GM10266 (cell line): ENCODE results near the gene LIN37.

Experiments used
- DNase-seq: peaks from one replicate; pipeline ENCODE4 v3.0.0; 2012; ENCODE audit errors: extremely low spot score
- TF ChIP-seq, protein P1 (sequence below): IDR thresholded peaks from 2 replicates; pipeline ENCODE4 v1.5.1; 2012; ENCODE audit warnings: mild to moderate bottlenecking, low read depth; ENCODE audit not compliant: control insufficient read depth, insufficient read depth; ENCODE audit errors: missing control alignments

The LIN37 gene

DNA sequence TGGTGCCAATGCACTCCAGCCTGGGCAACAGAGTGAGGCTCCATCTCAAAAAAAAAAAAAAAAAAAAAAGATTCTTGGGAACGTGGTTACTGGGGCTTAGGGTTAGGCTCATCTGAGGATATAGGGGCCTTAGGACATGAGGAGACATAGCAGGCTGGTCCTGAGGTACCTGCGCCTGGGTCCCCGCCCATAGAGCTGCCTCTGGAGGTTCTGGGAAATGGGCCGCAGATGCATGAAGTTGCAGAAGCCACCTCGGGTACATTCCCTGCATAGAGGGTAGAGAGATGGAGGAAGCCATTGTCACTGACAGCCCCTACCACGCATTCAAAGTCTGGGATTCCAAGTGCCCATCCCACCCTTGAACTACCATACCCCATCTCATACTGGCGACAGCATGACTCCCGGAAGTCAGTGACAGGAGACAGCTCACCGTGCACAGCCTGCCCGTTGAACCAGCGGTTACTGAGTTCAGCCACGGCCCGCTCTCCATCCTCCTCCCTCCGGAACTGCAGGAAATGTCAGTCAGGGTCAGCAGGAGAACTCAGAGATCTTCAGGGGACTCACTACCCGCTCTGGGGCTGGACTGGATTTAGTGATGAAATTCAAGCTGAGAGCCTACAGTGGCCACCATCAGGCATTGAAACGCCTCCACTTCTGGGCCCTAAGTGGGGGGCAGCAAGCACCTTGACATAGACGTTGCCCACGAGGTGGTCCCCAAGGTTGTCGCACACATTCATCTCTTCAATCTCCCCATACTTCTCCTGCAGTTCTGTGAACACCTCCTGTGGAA, 4.5 kb upstream of the LIN37 start:
- DNase-seq, result no peak
- TF ChIP-seq, protein P1, sequence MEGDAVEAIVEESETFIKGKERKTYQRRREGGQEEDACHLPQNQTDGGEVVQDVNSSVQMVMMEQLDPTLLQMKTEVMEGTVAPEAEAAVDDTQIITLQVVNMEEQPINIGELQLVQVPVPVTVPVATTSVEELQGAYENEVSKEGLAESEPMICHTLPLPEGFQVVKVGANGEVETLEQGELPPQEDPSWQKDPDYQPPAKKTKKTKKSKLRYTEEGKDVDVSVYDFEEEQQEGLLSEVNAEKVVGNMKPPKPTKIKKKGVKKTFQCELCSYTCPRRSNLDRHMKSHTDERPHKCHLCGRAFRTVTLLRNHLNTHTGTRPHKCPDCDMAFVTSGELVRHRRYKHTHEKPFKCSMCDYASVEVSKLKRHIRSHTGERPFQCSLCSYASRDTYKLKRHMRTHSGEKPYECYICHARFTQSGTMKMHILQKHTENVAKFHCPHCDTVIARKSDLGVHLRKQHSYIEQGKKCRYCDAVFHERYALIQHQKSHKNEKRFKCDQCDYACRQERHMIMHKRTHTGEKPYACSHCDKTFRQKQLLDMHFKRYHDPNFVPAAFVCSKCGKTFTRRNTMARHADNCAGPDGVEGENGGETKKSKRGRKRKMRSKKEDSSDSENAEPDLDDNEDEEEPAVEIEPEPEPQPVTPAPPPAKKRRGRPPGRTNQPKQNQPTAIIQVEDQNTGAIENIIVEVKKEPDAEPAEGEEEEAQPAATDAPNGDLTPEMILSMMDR, result no peak

DNA sequence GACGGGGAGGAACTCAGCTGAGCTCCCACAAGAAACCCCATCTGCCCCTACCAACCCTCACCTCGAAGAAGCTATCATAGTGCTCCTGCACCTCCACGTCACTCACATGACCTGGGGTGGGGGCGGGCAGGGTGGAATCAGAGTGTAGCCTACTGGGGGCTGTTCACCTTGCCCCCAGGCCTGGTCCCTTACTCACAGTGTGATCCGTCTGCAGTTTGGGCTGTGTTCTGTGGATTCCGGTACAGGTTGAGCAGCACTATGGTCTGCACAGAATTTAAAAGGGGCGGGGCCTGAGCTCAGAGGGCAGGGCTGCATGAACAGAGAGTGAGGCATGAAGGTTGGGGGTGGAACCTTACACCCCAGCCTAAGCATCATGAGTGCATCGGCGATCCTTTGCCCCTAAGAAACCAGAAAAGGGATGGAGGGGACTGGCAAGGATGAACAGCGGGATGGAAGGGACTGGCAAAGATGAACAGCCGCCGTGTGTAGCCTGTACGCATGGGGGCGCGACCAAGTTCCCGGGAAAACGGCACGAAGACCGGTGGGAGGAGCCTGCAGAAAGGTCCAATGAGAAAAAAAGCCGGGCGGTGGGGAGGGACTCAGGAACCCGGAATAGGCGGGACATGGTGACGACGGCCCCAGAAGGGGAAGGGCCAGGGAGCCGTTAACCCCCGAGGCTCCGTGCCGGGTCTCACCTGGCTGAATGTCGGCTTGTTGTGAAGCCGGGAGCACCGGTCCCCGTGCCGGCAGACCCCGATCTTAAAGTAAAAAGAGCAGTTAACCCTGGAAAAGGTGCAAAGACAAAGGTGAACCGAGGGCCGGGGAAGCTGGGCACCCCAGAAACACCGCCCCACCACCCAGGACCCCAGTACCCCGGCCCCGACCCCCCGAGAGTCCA, 3.7 kb upstream of the LIN37 start:
- peak; percentile 80 for DNase-seq
- TF ChIP-seq, protein P1, result peak; percentile 37

DNA sequence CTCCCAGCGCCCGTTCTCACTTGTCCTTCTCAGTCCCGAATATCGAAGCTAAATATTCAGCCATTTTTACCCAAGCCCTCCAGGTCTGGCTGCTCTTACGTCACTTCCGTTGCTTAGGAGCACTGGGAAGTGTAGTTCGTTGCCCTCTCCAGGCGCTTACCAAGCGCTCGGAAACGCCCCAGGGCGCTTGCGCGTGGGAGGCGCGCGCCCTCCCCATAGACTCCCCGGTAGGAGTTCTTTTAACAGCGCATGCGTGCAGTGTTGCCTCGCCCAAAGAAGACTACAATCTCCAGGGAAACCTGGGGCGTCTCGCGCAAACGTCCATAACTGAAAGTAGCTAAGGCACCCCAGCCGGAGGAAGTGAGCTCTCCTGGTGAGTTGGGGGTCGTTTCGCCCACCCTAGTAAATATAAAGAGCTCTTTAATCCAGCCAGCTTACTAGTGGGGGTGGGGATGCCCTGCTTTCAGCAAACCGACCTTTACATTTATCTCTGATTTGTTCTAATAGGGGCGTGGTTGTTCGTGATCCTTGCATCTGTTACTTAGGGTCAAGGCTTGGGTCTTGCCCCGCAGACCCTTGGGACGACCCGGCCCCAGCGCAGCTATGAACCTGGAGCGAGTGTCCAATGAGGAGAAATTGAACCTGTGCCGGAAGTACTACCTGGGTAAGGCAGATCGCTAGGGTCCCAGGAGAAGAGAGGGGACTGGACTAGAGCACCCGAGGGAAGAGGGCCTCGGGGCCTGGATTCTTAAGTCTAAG, 2.9 kb upstream of the LIN37 start, which contains the start of the genes PSENEN and U2AF1L4:
Gene PSENEN, plus strand, starts transcription at position 324 of the 759 bp plus-strand sequence. Its CDS starts 280 bp downstream, at position 604.
Gene U2AF1L4, minus strand, starts transcription at position 91 of the 759 bp plus-strand sequence. Its CDS starts 27 bp downstream, at position 64.
- TF ChIP-seq, protein P1, result no peak

DNA sequence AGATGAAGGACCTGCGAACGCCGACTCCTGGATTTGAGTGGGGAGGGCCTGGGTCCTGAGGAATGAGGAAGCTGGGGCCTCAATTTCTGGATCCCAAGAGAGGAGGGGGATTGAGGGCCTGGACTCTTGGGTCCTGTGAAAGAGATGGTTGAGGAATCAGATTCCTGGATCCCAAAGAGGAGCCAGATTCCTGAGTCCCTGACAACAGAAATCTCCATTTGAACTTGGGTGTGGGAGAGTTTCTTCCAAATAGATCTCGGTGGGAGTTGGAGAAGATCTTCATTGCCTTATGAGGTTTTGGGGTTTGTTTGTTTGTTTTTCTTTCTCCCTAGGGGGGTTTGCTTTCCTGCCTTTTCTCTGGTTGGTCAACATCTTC, 2.3 kb upstream of the LIN37 start:
- TF ChIP-seq, protein P1, result no peak
- DNase-seq, result no peak

More for the DNA sequence above, 2.9 kb upstream of the LIN37 start, which contains the start of the genes PSENEN and U2AF1L4:
- peak; percentile 91 for DNase-seq

DNA sequence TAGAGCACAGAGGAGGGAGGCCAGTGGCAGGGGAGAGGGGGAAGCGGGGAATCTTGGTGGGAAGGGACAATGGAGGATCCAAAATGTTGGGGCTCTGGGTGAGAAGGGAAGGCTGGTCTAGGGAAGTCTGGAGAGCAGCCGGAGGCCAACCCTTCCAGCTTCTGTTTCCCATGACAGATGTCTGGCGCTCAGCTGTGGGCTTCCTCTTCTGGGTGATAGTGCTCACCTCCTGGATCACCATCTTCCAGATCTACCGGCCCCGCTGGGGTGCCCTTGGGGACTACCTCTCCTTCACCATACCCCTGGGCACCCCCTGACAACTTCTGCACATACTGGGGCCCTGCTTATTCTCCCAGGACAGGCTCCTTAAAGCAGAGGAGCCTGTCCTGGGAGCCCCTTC, 1.8 kb upstream of the LIN37 start:
- TF ChIP-seq, protein P1, result no peak
- no peak for DNase-seq

DNA sequence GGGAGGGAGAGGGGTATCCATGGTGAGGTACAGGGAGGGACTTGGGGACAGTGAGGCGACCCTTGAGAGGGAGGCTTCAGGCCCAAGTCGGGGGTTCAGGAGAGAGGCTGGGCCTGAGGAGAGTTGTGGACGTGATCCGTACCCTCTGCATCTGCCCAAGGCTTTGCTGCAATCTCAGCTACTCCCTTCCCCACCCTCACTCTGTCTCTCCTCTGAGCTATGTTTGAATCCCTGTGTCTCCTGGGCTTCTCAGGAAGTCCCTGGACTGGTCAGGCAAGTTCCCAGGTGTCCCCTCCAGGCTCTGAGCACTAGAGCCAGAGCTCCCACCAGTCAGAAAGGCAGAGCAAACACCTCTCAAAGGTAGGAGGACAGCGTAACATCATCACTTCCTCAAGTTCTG, 1.8 kb downstream of the LIN37 start:
- DNase-seq, result no peak

More for the DNA sequence above, 1.8 kb downstream of the LIN37 start:
- TF ChIP-seq, protein P1, result no peak
